Measurements from ENCODE around the gene STMP1. TPM values are rescaled to one million over a fixed set of nuclear protein-coding genes. Genes with fewer than 3 reads are reported as not detected.

STMP1 gene
- total and polyA plus RNA-seq, 2 of the 4 experiments (the other 2 are of a cell fraction) = 6.1 to 28.3 TPM

DNA sequence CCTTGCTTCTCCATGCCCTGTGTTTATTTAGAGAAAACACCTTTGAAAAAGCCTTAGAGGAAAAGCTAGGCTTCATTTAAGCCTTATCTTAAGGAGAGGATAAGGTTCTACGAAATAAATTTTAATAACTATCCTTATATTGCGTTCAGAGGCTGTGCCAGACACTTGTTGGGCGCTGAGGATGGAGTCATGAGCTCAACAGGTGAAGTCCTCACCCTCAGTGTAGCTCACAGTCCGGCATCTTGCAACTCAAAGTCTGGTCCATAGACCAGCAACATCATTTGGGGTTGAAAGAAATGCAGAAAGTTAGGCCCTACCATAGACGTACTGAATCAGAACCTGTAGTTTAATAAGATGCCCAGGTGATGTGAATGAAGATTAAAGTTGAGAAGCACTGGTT, 3.8 kb upstream of the STMP1 start:
- Histone ChIP-seq H3K9ac (ENCODE audit: low read depth, low read length) (no peak overlapping the region), H3K9me1 (ENCODE audit: insufficient read depth, low read length) (peaks cover 12% of the 10 kb centered on the region; the same call in 1 of the 2 replicates), H4K91ac (ENCODE audit: insufficient read depth, low read depth, low read length) (no peak overlapping the region), H3K79me1 (ENCODE audit: low read depth in 1 of 2, low read length in 2 of 2) (0 out of 4 replicates have a peak, but pooled peaks cover 0 to 3% of the 10 kb centered on the region in 2 experiments), H2BK120ac (ENCODE audit: low read depth, low read length) (no peak overlapping the region), H3K4me1 (ENCODE audit: control insufficient read depth, insufficient read depth, low read length) (peaks cover 4% of the 10 kb centered on the region; the same call in 1 of the 2 replicates), H2AK5ac (ENCODE audit: low read depth, low read length) (no peak overlapping the region), H2AFZ (replicated peaks; ENCODE audit: low read length, poor library complexity) (no peak overlapping the region), H3K23ac (ENCODE audit: low read depth, low read length) (no peak overlapping the region), H3K4me2 (ENCODE audit: low read depth, low read length) (no peak overlapping the region), H2BK5ac (ENCODE audit: low read depth, low read length, poor library complexity, severe bottlenecking) (no peak overlapping the region), H3K27me3 (ENCODE audit: control insufficient read depth, insufficient read depth, low read length) (no peaks in the 10 kb centered on the region), H3K4me3 (ENCODE audit: insufficient read depth, low read depth, low read length) (no peak overlapping the region), H2AK9ac (replicated peaks; ENCODE audit: low read depth, low read length, poor library complexity) (no peak overlapping the region), H3K36me3 (ENCODE audit: control insufficient read depth, insufficient read depth, low read length) (no peaks in the 10 kb centered on the region), H4K8ac (ENCODE audit: low read depth in 2 of 2, low read length in 2 of 2) (no peak overlapping the region), H4K20me1 (ENCODE audit: insufficient read depth, low read length) (no peaks in the 10 kb centered on the region), H3K14ac (replicated peaks; ENCODE audit: low read depth, low read length) (no peak overlapping the region), H4K5ac (ENCODE audit: low read depth, low read length) (no peak overlapping the region), H3K18ac (ENCODE audit: low read depth, low read length) (no peak overlapping the region), H3K9me3 (ENCODE audit: control insufficient read depth, insufficient read depth, low read length) (no peaks in the 10 kb centered on the region), H3K56ac (ENCODE audit: extremely low read depth, insufficient read depth, low read length) (no peak overlapping the region), H3K4ac (ENCODE audit: low read depth, low read length) (no peak overlapping the region), H2BK15ac (ENCODE audit: low read depth, low read length) (no peak overlapping the region), H2BK20ac (ENCODE audit: low read depth, low read length) (no peak overlapping the region), H3K27ac (ENCODE audit: insufficient read depth, low read length) (no peak overlapping the region)
- TF ChIP-seq, protein P1, sequence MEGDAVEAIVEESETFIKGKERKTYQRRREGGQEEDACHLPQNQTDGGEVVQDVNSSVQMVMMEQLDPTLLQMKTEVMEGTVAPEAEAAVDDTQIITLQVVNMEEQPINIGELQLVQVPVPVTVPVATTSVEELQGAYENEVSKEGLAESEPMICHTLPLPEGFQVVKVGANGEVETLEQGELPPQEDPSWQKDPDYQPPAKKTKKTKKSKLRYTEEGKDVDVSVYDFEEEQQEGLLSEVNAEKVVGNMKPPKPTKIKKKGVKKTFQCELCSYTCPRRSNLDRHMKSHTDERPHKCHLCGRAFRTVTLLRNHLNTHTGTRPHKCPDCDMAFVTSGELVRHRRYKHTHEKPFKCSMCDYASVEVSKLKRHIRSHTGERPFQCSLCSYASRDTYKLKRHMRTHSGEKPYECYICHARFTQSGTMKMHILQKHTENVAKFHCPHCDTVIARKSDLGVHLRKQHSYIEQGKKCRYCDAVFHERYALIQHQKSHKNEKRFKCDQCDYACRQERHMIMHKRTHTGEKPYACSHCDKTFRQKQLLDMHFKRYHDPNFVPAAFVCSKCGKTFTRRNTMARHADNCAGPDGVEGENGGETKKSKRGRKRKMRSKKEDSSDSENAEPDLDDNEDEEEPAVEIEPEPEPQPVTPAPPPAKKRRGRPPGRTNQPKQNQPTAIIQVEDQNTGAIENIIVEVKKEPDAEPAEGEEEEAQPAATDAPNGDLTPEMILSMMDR (conservative IDR thresholded peaks at IDR 0.05; ENCODE audit: low read depth, low read length) = no peak
- no peak for TF ChIP-seq MAFK (IDR thresholded peaks at IDR 0.05; ENCODE audit: low read depth, low read length)
- TF ChIP-seq BHLHE40 (IDR thresholded peaks at IDR 0.05; ENCODE audit: low read depth, low read length) = no peak
- no peak for TF ChIP-seq CEBPB (IDR thresholded peaks at IDR 0.05; ENCODE audit: low read depth, low read length)
- TF ChIP-seq RCOR1 (IDR thresholded peaks at IDR 0.05; ENCODE audit: insufficient replicate concordance, low read length) = no peak
- no peak for TF ChIP-seq SMC3 (IDR thresholded peaks at IDR 0.05; ENCODE audit: low read depth, low read length)
- no peak for TF ChIP-seq FOS (IDR thresholded peaks at IDR 0.05; ENCODE audit: low read depth, low read length)
- TF ChIP-seq RFX5 (IDR thresholded peaks at IDR 0.05; ENCODE audit: low read depth, low read length) = no peak
- ChIA-PET POLR2A (ENCODE audit: unreplicated experiment) (no interaction called here), CTCF (interaction anchor here (0.9 kb wide), 1 partner anchor 13 kb away, joined by 3 read pairs; no protein-coding TSS in a partner anchor)
- in situ Hi-C loops (cut with MboI; ENCODE audit: low sequenced_read_pairs) (no loop called here), dilution Hi-C loops (cut with HindIII; ENCODE audit: low sequenced_read_pairs, unreplicated experiment) (no loop called here), intact Hi-C loops (cut with micrococcal nuclease) (no loop called here)
- WGBS, 2 experiments (ENCODE audit: extremely low coverage in 2 of 2, insufficient read length in 1 of 2) = 100% methylated on average over 1 of the region's 5 CpGs; no CpG with 5 or more reads in 1 of the 2 experiments
- no TSS peak for BruUV-seq (replicated peaks)
- ATAC-seq (ENCODE audit: low read depth) (no peak), DNase-seq (no peak)

Data from IMR-90 (cell line).